GM19438 (cell line): Measurements from ENCODE around the gene UBE2J1.
A peak's percentile ranks its signal among the peaks of the same experiment; 100 is the strongest.

Experiments used
- ATAC-seq: cut with Tn5 transposase; IDR thresholded peaks from one replicate; pipeline ENCODE4 v1.9.1; 2021; ENCODE audit warnings: low read depth; ENCODE audit not compliant: unreplicated experiment

Gene UBE2J1

DNA sequence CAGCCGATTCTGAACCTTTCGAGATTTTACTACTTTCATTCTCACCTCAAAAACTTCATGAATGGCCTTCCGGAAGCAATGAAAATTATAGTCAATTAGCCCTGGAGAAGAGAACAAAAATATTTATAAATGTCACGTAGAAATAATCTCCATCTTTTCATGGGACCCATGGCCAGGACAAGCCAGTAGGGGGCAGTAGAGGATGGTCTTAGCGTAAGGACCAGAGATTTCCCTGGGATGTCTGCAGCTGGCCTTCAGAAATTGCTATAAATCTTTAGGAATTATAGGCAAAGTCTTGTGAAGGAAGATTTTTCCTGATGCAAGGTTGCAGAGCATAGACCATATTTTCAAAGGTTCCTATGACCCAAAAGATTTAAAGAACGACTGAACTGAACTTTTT is 15.6 kb upstream of the UBE2J1 start:
- no peak for ATAC-seq

GRCh38 chr6:89364586-89364985 is 12.1 kb upstream of the UBE2J1 start:
- ATAC-seq = no peak

DNA sequence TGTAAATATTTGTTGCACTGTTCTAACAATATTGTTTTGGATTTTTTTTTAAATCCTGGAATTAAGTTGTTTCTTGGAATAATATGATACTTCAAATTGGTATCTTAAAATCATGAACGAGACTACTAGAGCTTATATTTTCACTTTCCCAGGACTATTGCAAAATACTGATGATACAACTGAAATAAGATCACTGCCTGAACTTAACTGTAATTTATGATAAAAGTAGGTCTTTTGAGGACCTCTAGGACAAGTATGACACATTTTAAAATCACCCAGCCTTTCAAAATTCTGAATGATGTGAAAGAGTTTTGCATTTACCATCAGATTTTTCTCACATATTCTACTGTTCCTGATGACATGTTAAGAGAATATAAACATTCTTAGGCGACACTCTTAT is 8.6 kb upstream of the UBE2J1 start:
- ATAC-seq = no peak

DNA sequence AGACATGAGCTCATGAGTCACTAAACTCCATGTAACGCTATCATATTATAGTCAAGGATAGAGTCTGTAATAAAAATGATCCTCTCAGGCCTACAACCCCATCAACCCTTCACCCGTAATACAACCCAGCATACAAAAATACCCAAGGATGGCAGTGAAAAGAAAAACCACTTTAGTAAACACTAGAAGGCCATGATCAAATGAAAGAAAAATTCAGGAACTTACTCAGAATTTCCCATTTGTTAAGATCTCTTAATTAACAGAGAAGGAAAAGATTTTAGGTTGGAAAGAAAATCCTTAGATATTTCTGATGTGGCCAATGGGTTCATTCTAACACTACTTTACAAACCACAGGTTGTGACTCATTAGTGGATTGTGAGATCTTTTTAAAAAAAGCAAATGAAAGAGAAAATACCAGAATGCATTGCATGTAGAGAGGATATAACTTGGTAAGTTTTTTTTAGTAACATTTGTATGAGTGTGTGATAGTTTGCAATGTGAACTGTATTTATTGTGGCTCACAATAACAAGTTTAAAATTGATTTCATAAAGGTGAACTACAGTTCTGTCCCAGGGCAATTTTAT is 8.0 kb upstream of the UBE2J1 start:
- ATAC-seq = peak; percentile 34

- no peak for ATAC-seq
Observed at GRCh38 chr6:89359561-89359960, 7.0 kb upstream of the UBE2J1 start.

DNA sequence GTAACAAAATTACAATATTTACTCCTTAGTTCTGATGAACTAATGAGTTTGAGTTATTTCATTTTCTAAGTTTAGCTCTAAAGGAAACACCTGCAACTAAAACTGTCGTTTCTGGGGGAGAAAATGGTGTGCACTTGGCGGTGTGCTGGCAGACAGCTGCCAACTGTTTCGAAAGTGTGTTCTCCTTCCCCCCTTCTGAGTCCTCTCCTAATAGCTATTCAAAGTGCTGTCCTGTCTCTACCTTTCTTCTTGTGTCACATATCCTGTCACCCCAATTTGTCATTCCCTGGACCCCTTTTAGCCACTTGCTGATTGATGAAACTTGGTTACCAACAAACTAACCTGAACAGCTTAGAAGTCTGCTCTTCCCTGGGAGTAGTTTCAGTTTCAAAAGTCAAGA is 4.9 kb upstream of the UBE2J1 start:
- ATAC-seq = peak; percentile 50

DNA sequence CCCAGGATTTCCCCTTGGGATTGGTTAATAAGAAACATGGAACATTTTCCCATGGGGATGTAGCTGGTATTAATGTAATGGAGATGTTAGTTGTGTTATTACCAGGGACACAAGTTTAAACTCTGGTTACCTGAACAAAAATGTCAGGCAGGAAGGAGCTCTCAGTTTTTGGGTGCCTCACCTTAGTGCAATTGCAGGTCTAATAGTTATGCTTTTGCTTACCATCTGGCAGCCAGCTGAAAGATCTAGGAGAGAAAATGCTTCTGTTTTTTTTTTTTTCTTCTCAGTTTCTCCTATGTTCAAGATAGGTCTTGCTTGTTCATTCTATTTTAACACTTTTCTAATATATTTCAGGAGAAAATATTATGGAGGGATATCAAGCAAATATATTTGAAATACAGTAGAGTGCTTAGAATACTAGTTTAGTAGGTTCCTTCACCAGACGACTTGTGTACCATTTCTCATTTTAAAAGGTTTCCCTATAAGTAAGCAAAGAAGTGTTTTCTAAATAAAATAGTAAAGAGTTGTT is 4.2 kb upstream of the UBE2J1 start:
- ATAC-seq = no peak

- no peak for ATAC-seq
Observed at GRCh38 chr6:89355511-89356194, 3.1 kb upstream of the UBE2J1 start.

GRCh38 chr6:89353702-89354392 is 1.3 kb upstream of the UBE2J1 start:
- no peak for ATAC-seq

DNA sequence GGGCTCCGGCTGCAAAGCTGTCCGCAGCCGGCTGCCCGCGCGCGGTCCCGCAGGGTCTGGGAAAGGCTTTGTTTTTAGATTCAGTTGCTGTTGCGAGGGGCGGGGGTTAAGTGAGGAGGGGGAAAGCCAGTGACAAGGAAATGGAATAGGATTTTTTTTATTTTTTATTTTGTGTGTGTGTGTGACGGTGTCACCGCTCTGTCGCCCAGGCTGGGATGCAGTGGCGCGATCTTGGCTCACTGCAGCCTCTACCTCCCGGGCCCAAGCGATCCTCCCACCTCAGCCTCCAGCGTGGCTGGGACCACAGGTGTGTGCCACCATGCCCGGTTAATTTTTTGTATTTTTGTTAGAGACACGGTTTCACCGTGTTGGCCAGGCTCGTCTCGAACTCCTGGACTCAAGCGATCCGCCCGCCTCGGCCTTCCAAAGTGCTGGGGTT is 615 bp upstream of the UBE2J1 start:
- no peak for ATAC-seq

GRCh38 chr6:89351671-89352277 is 748 bp downstream of the UBE2J1 start:
- no peak for ATAC-seq

DNA sequence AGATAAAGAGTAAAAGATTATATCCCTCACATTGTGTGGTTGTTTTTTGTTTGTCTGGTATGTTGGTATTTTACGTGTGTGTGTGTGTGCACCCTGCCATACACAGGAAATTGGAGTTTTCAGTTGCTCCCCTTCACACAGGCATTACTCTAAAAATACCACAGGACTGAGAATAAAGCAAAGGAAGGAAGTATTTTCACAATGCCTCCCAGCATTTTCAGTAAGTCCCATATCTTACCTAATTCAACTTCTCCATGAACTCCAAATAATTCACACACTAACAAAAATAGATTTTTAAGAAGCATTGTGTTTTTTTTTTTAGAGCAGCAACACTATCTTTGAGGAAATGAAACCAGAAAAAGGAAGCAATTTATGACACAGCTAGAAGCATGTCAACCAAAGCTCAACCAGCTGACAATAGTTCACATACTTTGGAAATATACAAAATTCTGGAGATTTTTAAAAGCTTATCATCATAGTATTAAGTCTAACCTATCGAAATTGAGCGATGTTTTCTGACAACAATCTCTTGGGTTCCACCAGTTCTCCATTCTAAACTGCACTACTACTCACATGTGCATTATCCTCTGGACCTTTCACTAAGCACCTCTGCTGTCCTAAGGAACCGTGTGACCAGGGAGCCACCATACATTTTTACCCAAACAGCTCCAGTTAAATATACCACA is 2.1 kb downstream of the UBE2J1 start:
- peak; percentile 36 for ATAC-seq

DNA sequence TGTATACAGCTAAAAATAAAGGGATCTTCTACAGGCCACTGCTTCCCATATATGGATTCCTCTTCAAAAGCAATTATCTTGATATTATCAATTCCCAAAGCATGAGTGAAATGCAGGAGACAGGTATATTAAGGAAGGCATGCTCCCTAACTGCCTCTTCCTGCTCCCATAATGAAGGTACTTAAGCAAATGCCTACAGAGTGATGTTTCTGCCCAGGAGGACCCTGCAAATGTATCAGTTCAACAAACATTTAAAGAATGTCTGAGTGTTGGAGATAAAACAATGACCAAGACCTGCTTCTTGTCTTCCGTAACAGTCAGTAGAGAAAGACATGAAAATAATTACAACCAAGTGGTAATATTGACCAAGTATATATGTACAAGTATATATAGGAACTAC is 4.2 kb downstream of the UBE2J1 start:
- no peak for ATAC-seq

DNA sequence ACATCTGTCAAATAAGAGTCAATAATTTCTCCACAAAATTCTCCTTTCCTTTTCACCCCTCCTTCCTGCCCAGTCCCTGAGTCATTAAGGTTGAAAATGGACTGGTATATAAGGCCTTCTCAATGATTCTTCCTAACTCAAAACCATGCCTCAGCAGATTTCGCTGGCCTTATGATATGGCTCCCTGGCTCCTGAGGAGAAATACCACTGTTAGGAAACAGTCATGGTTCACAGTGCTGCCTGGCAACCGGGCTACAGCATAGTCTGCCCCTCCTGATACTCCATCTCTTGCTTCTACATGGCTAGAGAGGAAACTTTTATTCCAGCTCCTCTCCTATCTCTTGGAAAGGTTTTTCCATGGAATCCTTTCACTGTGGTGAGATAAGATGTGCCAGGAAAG is 4.7 kb downstream of the UBE2J1 start:
- ATAC-seq = no peak

- ATAC-seq = no peak
Observed at GRCh38 chr6:89346433-89346832, 6.1 kb downstream of the UBE2J1 start.

GRCh38 chr6:89339565-89339964 is 13.0 kb downstream of the UBE2J1 start:
- no peak for ATAC-seq

DNA sequence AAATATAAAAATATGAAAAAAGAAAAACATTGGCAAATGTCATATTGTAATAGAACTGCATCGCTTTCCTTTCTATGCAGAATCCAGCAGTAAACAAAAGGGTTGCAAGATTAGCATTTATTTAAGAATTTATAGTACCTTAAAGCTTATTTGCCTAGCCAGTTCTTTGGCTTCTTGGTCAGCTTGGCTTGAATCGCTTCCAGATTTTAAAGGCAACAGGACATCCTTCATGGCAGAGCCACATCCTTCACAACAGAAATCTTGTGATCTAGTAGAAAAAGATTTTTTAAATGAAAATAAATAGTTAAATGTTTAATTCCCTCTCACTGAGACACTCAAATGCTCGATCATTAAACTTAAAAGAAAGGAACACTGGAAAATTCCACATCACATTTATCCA is 17.4 kb downstream of the UBE2J1 start:
- no peak for ATAC-seq

DNA sequence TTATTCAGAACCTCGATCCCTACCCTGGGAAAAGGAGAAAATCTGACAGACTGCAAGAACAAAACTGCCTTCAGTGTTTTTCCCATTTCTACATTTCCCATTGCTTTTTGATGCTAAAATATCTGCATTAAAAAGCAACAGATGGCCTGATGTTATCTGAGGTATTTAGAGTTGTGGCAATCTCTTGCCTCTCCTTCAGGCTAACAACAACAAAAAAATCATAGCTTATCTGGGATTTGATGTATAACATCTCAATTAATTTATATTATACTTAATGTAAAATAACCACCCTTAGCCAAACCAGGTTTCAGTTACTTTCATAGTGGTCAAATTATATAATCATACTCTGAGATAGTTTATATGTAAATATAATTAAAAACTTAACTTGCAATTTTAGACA is 21.6 kb downstream of the UBE2J1 start:
- ATAC-seq = no peak

- ATAC-seq = no peak
Observed at GRCh38 chr6:89328976-89329375, 23.5 kb downstream of the UBE2J1 start.

- ATAC-seq = no peak
Observed at GRCh38 chr6:89324304-89324703, 28.2 kb downstream of the UBE2J1 start.

- ATAC-seq = no peak
Observed at GRCh38 chr6:89323511-89323971, 29.0 kb downstream of the UBE2J1 start.
